ENCODE data around the gene LURAP1L.
A peak's percentile ranks its signal among the peaks of the same experiment; 100 is the strongest.

The LURAP1L gene

GRCh38 chr9:12813960-12814876 is 39.4 kb downstream of the LURAP1L start:
- peak; percentile 69 for DNase-seq

- no peak for DNase-seq
These were observed 40.0 kb downstream of the LURAP1L start for GRCh38 chr9:12814877-12815237.

GRCh38 chr9:12815888-12816287 is 41.1 kb downstream of the LURAP1L start:
- DNase-seq, result no peak

- DNase-seq, result no peak
These were observed 41.9 kb downstream of the LURAP1L start for GRCh38 chr9:12816656-12817101.

- no peak for DNase-seq
These were observed 42.9 kb downstream of the LURAP1L start for GRCh38 chr9:12817702-12818101.

GRCh38 chr9:12818431-12819000 is 43.7 kb downstream of the LURAP1L start:
- no peak for DNase-seq

GRCh38 chr9:12819436-12820185 is 44.8 kb downstream of the LURAP1L start:
- DNase-seq, result no peak

- DNase-seq, result no peak
These were observed 47.3 kb downstream of the LURAP1L start for GRCh38 chr9:12822111-12822510.

- no peak for DNase-seq
These were observed 52.2 kb downstream of the LURAP1L start for GRCh38 chr9:12826924-12827565.

- DNase-seq, result no peak
These were observed 58.9 kb downstream of the LURAP1L start for GRCh38 chr9:12833701-12834100.

GRCh38 chr9:12838546-12838945 is 63.7 kb downstream of the LURAP1L start:
- no peak for DNase-seq

GRCh38 chr9:12843735-12844134 is 68.9 kb downstream of the LURAP1L start:
- no peak for DNase-seq

GRCh38 chr9:12846035-12846434 is 71.2 kb downstream of the LURAP1L start:
- no peak for DNase-seq

- DNase-seq, result no peak
These were observed 72.7 kb downstream of the LURAP1L start for GRCh38 chr9:12847561-12847960.

- no peak for DNase-seq
These were observed 74.7 kb downstream of the LURAP1L start for GRCh38 chr9:12849486-12850003.

- no peak for DNase-seq
These were observed 76.7 kb downstream of the LURAP1L start for GRCh38 chr9:12851341-12852090.

GRCh38 chr9:12853051-12853450 is 78.2 kb downstream of the LURAP1L start:
- DNase-seq, result no peak

- DNase-seq, result no peak
These were observed 79.4 kb downstream of the LURAP1L start for GRCh38 chr9:12854221-12854620.

- no peak for DNase-seq
These were observed 80.2 kb downstream of the LURAP1L start for GRCh38 chr9:12855066-12855465.

GRCh38 chr9:12856603-12857002 is 81.8 kb downstream of the LURAP1L start:
- no peak for DNase-seq

- no peak for DNase-seq
These were observed 85.0 kb downstream of the LURAP1L start for GRCh38 chr9:12859704-12860251.

GRCh38 chr9:12860998-12861397 is 86.2 kb downstream of the LURAP1L start:
- no peak for DNase-seq
